Lung (tissue), 12 donors: ENCODE measurements around the gene DSE. TPM values are rescaled to one million over a fixed set of nuclear protein-coding genes. Genes with fewer than 3 reads are reported as not detected.

Source experiments
- ATAC-seq: fragments of 200-7000 bp; cut with Tn5 transposase; one replicate; pipeline ENCODE4 v1.9.1; 2020; ENCODE audit warnings: moderate number of reproducible peaks; ENCODE audit not compliant: insufficient read depth, low FRiP score
- DNase-seq, 3 donors: peaks; one replicate each; pipeline ENCODE4 v3.0.0-alpha.2; 2013 to 2017
- H3K27ac ChIP-seq, 2 donors: one replicate each; pipeline ENCODE4 v1.5.1; 2013; ENCODE audit warnings: mild to moderate bottlenecking in 2 of 2, moderate library complexity in 2 of 2, control low read depth in 1 of 2, inconsistent platforms in 1 of 2, low read depth in 1 of 2, low read length in 1 of 2
- H3K27me3 ChIP-seq, 3 donors: one replicate each; pipeline ENCODE4 v1.5.1; 2013; ENCODE audit warnings: low read length in 2 of 3; ENCODE audit not compliant: control insufficient read depth in 3 of 3, insufficient read depth in 3 of 3
- H3K36me3 ChIP-seq, 4 donors: one replicate each; pipeline ENCODE4 v1.5.1; 2013; ENCODE audit warnings: low read length in 4 of 4, mild to moderate bottlenecking in 1 of 4, moderate library complexity in 1 of 4; ENCODE audit not compliant: control insufficient read depth in 4 of 4, insufficient read depth in 4 of 4
- H3K4me1 ChIP-seq, 5 donors: one replicate each; pipeline ENCODE4 v1.5.1; 2013; ENCODE audit warnings: low read length in 5 of 5, mild to moderate bottlenecking in 2 of 5, moderate library complexity in 1 of 5; ENCODE audit not compliant: control insufficient read depth in 5 of 5, insufficient read depth in 5 of 5
- H3K4me3 ChIP-seq: one replicate; pipeline ENCODE4 v1.5.1; 2013; ENCODE audit warnings: mild to moderate bottlenecking, control low read depth, moderate library complexity
- H3K9ac ChIP-seq, 2 donors: one replicate each; pipeline ENCODE4 v1.5.1; 2013; ENCODE audit warnings: low read length in 2 of 2, control low read depth in 1 of 2; ENCODE audit not compliant: insufficient read depth in 1 of 2
- H3K9me3 ChIP-seq, 4 donors: one replicate each; pipeline ENCODE4 v1.5.1; 2013; ENCODE audit warnings: low read length in 3 of 4, mild to moderate bottlenecking in 1 of 4, moderate library complexity in 1 of 4; ENCODE audit not compliant: control insufficient read depth in 4 of 4, insufficient read depth in 3 of 4
- WGBS, 2 donors: extraction: QIAGEN DNeasy Blood & Tissue Kit; methylation state at CpG; one replicate each; pipeline ENCODE4 v1.1.7; 2013; 5-methylcytosine and 5-hydroxymethylcytosine counted together
- polyA plus RNA-seq, 2 donors: library from polyadenylated mRNA; stranded (reverse); fragments of 200-250 nt; gene quantifications; one replicate each; pipeline ENCODE4 v1.2.1, GENCODE V29; 2013
- total RNA-seq, 2 donors: library from RNA; depleted of rRNA in 1 of 2; stranded (reverse); fragments of >200 nt in 1 of 2; gene quantifications; one replicate each; pipeline ENCODE4 v1.2.1, GENCODE V29; 2014 to 2021
- TF ChIP-seq, protein P1 (sequence below): IDR thresholded peaks from 2 replicates; pipeline ENCODE4 v1.5.1; 2012; ENCODE audit warnings: mild to moderate bottlenecking; ENCODE audit errors: control extremely low read depth, extremely low read depth
- donor health status: control.
- donor health status: control.
- donor health status: Bipolar disorder and iron deficiency.
- donor health status: healthy.
- donor health status: DM: yes; HTN: yes; CAD: no.

DSE gene
- total and polyA plus RNA-seq, 4 donors: 5.4 to 46.9 (median 42.4) TPM

DNA sequence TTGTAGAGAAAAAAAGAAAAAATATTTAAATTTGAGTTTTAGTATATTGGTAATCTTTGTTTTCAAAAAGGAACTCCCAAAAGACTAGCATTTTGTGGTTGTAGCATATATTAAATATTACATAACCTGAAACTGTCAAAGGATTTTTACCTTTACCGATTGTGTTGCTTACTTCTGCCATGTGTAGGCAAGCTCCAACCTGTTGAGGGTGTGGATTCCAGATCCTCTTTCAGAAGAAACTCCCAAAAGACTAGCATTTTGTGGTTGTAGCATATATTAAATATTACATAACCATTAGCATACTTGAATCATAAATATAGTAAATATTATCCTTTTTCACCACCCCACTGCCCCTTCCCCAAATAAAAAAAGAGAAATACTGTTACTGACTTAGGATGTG, 3.2 kb downstream of the DSE start:
- H3K9me3 ChIP-seq: no peaks in the 10 kb centered on the region
- no peak for ATAC-seq

DNA sequence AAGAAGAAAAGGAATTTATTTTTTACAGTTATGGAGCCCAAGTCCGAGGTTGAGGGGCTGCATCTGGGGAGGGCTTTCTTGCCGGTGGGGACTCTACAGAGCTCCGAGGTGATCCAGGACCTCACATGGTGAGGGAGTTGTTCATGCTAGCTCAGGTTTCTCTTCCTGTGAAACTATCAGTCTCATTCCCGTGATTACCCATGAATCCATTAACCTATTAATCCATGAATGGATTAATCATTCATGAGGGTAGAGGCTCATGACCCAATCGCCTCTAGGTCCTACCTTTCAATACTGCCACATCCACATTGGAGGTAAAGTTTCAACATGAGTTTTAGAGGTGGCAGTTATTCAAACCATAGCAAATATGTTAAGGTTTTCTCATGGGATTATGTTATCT, 3.8 kb downstream of the DSE start:
- peaks cover 0 to 3% (median 0%) of the 10 kb centered on the region in 4 donors for H3K36me3 ChIP-seq
- WGBS, 2 donors: 88 to 96% methylated on average over 5 of the region's 5 CpGs
- no peak overlapping the region for H3K4me3 ChIP-seq
- ATAC-seq: no peak
- TF ChIP-seq, protein P1, sequence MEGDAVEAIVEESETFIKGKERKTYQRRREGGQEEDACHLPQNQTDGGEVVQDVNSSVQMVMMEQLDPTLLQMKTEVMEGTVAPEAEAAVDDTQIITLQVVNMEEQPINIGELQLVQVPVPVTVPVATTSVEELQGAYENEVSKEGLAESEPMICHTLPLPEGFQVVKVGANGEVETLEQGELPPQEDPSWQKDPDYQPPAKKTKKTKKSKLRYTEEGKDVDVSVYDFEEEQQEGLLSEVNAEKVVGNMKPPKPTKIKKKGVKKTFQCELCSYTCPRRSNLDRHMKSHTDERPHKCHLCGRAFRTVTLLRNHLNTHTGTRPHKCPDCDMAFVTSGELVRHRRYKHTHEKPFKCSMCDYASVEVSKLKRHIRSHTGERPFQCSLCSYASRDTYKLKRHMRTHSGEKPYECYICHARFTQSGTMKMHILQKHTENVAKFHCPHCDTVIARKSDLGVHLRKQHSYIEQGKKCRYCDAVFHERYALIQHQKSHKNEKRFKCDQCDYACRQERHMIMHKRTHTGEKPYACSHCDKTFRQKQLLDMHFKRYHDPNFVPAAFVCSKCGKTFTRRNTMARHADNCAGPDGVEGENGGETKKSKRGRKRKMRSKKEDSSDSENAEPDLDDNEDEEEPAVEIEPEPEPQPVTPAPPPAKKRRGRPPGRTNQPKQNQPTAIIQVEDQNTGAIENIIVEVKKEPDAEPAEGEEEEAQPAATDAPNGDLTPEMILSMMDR: no peak
- peaks cover 0 to 13% (median 2%) of the 10 kb centered on the region in 5 donors for H3K4me1 ChIP-seq
- no peaks in the 10 kb centered on the region for H3K9me3 ChIP-seq
- no peak for DNase-seq
- H3K9ac ChIP-seq: no peak overlapping the region
- H3K27ac ChIP-seq: no peak overlapping the region
- no peaks in the 10 kb centered on the region for H3K27me3 ChIP-seq

More for the DNA sequence above, 3.2 kb downstream of the DSE start:
- peaks cover 0 to 10% (median 2%) of the 10 kb centered on the region in 5 donors for H3K4me1 ChIP-seq
- H3K27ac ChIP-seq: no peak overlapping the region
- WGBS, 2 donors: 57 to 76% methylated on average over 1 of the region's 1 CpG
- no peak for DNase-seq
- H3K27me3 ChIP-seq: no peaks in the 10 kb centered on the region
- no peak overlapping the region for H3K9ac ChIP-seq
- peaks cover 0 to 3% (median 0%) of the 10 kb centered on the region in 4 donors for H3K36me3 ChIP-seq
- H3K4me3 ChIP-seq: no peak overlapping the region
- TF ChIP-seq, protein P1: no peak

DNA sequence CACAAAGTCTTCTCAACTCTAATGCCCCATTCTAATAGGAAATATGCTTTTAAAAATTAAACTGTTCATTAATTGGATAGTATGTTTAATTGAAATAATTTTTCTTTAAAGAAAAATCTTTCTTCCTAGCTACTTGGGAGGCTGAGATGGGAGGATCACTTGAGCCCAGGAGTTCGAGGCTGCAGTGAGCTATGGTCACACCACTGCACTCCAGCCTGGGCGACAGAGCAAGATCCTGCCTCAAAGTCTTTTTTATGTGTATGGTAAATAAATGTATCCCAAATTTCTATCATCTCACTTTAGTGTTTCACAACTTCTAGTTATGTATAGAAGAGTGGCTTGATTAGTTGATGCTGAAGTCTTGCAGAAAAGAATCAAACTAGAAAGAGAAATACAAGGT, 4.5 kb downstream of the DSE start:
- DNase-seq: no peak
- TF ChIP-seq, protein P1: no peak
- H3K4me1 ChIP-seq: peaks cover 0 to 16% (median 4%) of the 10 kb centered on the region in 5 donors
- no peak overlapping the region for H3K27ac ChIP-seq
- no peak for ATAC-seq
- 90 to 98% methylated on average over 2 of the region's 2 CpGs for WGBS, 2 donors
- H3K9me3 ChIP-seq: no peaks in the 10 kb centered on the region
- no peak overlapping the region for H3K4me3 ChIP-seq
- no peak overlapping the region for H3K9ac ChIP-seq
- H3K36me3 ChIP-seq: peaks cover 0 to 3% (median 0%) of the 10 kb centered on the region in 4 donors
- H3K27me3 ChIP-seq: no peaks in the 10 kb centered on the region

DNA sequence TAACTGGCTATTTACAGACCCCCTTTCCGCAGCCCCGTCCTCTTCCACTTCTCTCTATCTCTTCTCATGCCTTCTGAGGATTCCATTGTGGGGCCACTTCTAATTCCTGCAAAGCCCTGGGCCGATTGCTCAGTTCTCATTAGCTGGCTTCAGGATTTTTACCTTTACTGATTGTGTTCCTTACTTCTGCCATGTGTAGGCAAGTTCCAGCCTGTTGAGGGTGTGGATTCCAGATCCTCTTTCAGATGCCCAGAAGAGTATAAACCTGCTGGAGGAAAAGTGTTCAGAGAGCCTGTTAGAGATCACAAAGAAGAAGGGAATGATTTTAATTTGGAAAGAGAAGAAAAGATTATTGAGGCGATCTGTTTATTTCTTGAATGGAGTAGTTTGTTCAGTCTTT, 5.4 kb downstream of the DSE start:
- WGBS, 2 donors: 87 to 92% methylated on average over 4 of the region's 4 CpGs
- TF ChIP-seq, protein P1: no peak
- Histone ChIP-seq H3K36me3 (peaks cover 0 to 3% (median 0%) of the 10 kb centered on the region in 4 donors), H3K4me3 (no peak overlapping the region), H3K4me1 (peaks cover 0 to 25% (median 7%) of the 10 kb centered on the region in 5 donors), H3K9me3 (no peaks in the 10 kb centered on the region), H3K27me3 (no peaks in the 10 kb centered on the region), H3K9ac (no peak overlapping the region), H3K27ac (no peak overlapping the region)
- DNase-seq (no peak), ATAC-seq (no peak)
